H1 (cell line): ENCODE data around the gene HIVEP3.

Source experiments
- CTCF ChIP-seq, 3 experiments: IDR thresholded peaks; 1 replicate in 2 of 3; 2 replicates in 1 of 3; pipeline versions ENCODE4 v1.5.1 to v1.6.1; 2011; ENCODE audit warnings: low read length in 3 of 3, mild to moderate bottlenecking in 3 of 3, inconsistent platforms in 2 of 3, low read depth in 1 of 3, moderate library complexity in 1 of 3; ENCODE audit not compliant: insufficient read depth in 1 of 3; ENCODE audit errors: control extremely low read depth in 1 of 3
- EP300 ChIP-seq, 2 experiments: IDR thresholded peaks; 1 replicate in 1 of 2; 2 replicates in 1 of 2; pipeline ENCODE4 v1.6.1; 2011 to 2012; ENCODE audit warnings: low read depth in 2 of 2, low read length in 2 of 2, mild to moderate bottlenecking in 2 of 2, borderline replicate concordance in 1 of 2, inconsistent platforms in 1 of 2, moderate library complexity in 1 of 2
- EZH2 ChIP-seq: fragments of 200-600 bp; sonication (generic); IDR thresholded peaks from 2 replicates; pipeline ENCODE4 v1.7.1; 2012; ENCODE audit warnings: low read depth, mild to moderate bottlenecking, moderate library complexity, low read length, inconsistent platforms; ENCODE audit not compliant: severe bottlenecking
- POLR2AphosphoS5 ChIP-seq: IDR thresholded peaks from 2 replicates; pipeline ENCODE4 v1.6.1; 2011; ENCODE audit warnings: low read depth, low read length
- RNF2 ChIP-seq: fragments of 200-900, 300-1000 bp; sonication (generic); IDR thresholded peaks from 2 replicates; pipeline ENCODE4 v1.7.1; 2016; ENCODE audit warnings: borderline replicate concordance, low read depth, mild to moderate bottlenecking, antibody characterized with exemption, low read length; ENCODE audit not compliant: poor library complexity, severe bottlenecking; ENCODE audit errors: missing control alignments
- SIRT6 ChIP-seq: IDR thresholded peaks from one replicate; pipeline ENCODE4 v1.7.1; 2012; ENCODE audit warnings: low read length, inconsistent platforms

- TF ChIP-seq SIRT6 (no peak), RNF2 (no peak), EP300 (IDR thresholded peaks at IDR 0.05; ENCODE audit: borderline replicate concordance in 1 of 2, low read depth in 2 of 2, low read length in 2 of 2) (no peak), POLR2AphosphoS5 (no peak), EZH2 (no peak), CTCF (IDR thresholded peaks at IDR 0.05; ENCODE audit: control extremely low read depth in 1 of 3, insufficient read depth in 1 of 3, low read depth in 1 of 3, low read length in 3 of 3) (no peak)
These were observed 11.8 kb downstream of the HIVEP3 start for GRCh38 chr1:41906943-41907342.
